ENCODE measurements around the gene NR2E1.

The NR2E1 gene

DNA sequence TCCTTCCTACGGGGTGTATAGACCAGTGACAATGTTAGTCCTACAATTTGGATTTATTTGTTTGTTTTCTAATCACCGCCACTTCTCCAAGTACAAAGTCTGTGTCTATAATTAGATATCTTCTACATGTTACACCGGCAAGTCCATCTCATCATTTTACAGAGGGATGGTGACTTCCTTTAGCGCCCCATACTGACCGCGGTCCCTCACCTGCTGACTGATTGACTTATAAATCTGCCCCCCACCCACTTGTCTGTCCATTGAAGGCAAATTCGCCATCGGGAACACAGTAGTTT lies 8.9 kb upstream of the NR2E1 start:
- no peak for DNase-seq

DNA sequence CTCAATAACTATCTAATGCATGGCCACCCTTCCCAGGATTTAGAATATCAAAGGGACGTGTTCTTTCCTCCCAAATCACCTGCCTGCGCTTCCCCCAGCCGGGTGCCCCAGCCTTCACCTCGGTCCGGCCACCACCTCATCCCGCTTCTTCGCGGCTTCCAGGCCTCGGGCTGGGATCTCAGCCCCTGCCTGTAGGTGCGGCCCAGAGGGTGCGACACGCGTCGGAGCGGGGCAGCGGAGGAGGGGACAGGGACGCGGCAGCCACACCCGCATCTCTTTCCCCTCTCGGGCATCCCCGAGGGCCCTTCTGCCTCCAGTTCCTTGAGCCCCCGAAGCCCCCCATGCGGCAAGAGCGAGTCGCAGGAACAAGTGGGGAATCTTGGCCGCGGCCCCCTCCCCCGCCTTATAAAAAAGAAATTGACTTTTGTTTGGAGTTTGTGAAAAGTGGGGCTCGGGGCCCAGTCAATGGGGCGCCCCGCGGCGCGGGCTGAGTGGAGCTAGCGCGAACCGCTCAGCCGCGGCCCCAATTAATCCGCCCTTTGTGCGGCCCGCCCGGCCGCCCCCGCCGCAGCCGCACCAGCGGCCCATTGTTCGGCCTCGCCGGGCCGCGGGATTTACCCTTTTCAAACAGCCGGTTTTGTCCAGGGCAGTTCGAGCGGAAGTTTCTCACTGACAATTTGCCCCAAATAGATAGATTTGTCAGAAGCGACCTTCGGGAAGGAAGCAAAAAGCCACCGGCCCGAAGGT lies 8.4 kb upstream of the NR2E1 start:
- no peak for DNase-seq

DNA sequence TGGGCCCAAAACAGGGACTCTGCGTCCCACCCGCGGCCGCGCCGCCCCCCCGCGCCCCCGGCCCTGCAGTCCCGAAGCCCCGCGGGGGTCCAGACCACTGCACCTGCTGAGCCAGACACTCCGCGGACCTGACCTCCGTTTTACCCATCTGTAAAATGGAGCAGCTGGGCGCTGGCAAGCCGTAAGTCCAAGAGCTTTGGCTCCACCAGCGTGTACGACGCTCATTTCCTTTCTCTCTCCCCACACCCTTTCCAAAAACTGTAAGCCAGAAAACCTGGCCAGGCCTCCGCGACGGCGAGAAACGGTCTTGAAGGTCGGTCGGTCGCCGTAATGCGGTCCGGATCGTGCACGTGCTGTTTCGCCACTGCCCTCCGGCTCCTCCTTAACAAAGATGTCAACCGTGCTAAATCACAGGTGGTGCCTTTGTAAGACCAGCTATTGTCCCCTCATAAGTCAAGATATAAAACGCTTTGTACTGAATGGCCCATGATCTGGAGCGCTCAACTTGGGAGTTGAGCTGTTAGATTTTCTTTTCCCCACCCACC lies 7.8 kb upstream of the NR2E1 start:
- DNase-seq, result no peak

DNA sequence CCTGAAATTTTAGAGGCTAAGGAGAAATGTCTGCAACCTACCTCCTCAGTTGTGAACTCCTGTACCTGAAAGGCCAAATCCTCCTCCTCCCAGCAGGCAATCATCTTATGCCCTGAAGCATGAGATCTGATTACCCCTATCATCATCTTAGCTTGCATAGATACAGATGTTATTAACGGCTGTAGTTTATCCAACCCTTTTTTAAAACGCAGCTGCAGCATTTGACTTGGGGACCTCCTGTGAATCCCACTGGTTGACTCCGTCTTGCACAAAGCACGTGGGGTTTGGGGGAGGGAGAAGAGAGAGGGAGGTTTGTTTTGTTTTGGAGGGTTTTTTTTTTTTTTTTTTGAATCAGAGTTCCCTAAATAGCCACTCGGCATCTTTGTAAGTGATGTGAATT lies 5.8 kb upstream of the NR2E1 start:
- DNase-seq, result no peak

DNA sequence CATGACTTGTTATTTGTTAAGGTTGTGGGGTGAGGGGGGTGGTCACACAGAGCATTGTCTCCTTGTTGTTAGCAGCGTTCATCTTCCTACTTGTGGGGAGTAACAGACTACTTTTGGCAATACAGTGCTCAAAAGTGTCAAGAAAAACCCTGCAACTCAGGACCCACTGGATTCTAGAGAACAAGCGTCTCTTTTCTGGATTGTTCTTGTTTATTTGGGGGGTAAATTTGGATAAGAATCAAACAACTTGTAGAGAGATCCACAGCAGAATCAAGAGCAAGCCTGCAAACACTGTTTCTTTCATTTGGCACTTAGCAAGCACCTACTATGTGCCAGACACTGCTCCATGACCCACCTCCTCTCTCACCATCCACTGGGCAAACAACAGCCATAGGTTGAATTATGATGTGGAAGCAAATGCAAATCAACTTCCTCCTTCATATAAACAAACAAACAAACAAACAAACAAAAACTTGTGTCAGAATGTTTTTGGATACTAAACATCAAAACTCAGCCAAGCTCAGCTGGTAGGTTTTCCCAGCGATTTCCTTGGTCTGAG lies 4.0 kb upstream of the NR2E1 start:
- DNase-seq, result no peak

DNA sequence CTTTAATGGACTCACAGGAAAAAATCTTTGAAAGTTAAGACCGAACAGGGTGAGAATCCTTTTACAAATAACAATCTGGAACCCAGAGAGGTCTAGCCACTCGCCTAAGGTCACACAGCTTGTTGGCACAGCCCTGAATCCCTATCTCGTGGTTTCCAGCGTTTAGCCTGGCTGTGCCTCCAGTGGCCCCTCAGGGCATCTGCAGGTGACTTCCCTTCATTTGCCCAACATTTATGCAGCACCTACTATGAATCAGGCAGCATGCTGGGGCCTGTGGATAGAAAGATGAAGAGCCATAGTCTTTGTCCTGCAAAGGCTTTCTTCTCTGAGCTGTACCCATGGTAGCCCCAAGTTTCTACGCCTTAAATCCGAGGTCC lies 2.6 kb upstream of the NR2E1 start:
- DNase-seq, result no peak

DNA sequence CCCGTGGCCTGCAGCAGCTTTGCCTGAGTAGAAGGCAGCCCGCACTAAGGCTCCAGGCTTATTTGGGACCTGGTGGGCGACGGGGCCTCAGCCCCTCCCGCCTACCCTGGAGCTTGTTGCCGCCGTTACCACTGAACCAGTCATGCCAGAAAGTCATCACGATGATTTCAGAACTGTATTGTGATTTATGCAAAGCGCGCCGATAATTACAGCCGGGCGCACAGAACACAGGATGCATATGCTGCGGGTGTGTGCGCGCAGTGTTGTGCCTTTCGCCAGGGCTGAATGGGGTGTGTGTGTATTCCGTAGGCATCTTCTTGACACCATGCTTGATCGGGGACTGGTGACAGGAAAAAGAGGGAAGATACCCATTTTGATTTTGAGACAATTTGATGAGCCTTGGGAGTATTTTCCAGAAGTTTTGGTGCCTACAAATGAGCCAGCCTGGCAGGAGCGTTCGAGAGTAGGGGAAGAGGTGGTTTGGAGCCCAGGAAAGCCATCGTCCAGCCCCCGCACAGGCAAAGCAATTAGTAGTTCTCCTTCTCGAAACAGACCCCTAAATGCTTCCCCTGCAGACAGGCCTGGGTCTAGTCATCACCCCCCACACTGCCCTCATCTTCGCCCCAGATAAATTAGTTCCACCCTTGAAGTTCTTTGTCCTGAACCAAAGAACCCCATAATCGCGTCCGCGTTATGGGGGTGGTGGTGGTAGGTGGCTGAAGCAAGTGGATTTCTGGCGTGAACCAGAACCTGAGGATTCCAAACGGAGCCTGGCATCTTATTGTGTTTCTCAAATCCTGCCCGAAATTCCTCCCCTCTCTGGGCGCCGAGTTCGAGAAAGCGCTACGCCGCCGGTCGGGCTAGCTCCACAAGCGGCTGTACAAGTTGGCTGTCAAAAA lies 1.9 kb upstream of the NR2E1 start:
- DNase-seq, result peak; percentile 40

DNA sequence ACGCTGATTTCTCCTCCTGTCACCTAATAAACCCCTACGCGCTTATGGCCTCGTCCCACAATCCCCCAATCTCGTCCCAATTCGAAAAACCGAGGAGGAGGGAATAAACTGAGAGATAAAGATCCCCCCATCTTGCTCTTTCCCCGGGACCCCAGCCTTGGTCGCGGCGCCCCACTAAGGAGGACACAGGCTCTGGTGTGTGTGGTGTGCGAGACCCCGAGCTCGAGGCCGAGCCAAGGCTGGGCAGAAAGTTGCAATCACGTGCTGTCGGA lies 1.3 kb upstream of the NR2E1 start:
- no peak for DNase-seq

DNA sequence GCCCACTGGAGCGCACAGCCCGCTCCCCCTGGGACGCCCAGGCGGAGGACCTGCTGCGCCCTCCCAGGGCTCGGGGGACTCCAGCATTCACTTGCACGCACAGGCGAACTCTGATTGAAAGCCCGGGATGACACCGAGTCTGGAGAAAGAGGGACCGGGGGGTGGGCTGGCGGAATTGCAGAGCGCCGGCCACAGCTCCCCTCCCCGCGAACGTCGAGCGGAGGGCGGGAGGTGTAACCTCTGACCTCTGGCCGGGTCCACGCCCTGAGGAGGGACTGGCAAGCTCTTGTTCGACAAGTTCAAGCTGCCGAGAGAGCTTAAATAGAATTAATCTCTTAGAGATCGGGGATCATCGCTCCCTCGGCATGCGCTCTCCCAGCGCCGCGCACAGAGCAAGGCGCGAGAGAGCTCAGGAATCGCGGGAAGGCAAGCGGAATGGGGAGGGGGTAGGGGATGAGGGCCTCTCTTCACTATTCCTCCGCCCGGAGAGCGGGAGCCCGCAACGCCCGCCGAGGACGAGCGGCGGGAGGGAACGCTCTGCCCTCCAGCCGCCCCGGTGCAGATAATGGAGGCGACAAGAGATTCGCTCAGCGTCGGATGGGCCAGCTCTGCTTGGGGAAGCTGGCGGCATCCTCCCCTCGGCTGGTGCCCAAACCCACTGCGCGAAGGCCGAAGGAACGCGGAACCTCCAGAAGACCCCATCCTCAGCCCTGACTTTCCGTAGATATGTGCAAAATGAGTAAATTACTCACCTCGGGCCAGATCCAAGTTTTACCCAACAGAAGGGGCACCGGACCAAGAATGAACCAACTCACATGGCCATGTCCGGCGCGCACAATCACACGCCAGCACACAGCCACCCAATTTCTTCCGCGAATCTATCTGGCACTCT lies 761 bp upstream of the NR2E1 start:
- DNase-seq, result no peak

DNA sequence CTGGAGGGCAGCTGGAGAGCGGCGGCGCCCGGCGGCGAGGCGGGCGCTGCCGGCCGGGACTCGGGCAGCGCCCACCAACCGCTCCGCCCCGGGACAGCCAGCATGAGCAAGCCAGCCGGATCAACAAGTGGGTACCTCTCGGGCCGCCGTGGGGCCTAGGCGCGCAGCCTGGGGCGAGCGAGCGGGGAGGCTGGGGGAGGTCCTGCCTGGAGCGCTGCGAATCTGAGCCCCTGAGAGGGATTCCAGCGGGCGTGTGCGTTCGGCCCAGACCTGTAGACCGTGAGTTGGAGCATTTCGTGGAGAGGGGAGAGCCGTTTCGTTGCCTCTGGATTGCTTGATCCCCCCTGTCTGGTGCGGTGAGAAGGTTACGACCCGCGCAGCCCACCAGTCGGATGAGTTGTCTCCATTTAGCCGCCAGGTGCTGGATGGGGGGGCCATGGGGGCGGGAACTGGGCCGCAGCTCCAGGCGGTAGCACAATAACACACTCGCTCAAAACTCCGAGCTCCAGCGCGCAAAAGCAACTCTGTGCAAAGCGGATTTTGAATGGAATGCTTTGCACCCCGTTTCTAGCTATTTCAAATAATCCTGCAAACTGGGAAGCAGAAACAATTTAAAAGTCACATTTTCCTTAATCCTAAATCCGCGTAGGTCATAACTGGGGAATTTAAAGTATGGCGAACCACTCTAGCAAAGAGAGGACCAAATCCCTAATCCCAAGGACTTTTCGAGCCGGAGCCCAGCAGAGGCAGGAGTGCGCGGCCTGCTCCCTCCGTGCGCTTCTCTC lies 1.0 kb downstream of the NR2E1 start:
- DNase-seq, result no peak

DNA sequence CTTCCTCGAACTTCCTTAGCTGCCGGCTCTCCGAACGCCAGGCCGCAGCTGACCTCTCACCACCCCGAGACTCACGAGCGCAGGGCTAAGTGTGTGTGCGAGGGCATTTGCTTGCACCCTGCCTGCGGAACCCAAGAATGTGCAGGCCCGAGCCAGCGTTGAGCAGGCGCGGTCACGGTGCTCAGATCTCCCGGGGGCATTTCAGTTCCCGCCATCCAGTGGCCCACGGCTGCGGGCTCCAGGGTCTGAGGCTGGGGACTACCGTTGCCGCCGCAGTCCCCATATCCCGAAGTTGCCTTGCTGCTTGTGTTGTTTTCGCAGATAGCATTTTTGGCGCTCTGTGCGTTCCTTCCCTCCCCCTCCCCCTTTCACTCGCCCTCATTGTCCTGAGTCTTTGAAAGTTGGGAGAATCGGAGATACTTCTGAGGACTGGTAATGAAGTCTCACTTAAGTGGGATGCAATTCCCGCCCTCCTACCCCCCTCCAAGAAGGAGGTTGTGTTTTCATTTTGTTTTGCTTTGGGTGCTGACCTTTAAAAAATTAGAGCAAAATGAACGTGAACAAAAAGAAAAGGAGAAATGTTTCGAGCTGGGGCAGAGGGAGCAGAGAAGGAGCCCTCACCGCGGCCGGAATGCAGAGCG lies 1.7 kb downstream of the NR2E1 start:
- no peak for DNase-seq

DNA sequence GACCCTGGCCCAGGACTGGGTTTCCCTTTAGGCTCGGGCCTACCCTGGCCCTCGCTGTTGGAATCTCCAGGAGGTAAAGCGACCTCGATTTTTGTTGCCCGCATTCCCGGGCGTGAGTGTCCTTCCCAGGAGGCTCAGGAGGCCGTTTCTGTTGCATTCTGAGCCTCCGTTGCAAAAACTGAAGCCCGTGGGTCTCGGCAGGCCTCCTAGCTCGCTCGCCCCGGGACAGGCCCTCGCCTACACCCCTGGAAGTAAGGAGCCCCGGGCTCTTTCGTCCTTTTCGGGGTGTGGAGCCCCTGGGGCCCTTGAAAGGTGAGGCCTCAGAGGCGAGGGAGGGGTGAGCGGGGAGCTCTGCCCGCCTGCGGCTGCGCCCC lies 2.3 kb downstream of the NR2E1 start:
- no peak for DNase-seq

DNA sequence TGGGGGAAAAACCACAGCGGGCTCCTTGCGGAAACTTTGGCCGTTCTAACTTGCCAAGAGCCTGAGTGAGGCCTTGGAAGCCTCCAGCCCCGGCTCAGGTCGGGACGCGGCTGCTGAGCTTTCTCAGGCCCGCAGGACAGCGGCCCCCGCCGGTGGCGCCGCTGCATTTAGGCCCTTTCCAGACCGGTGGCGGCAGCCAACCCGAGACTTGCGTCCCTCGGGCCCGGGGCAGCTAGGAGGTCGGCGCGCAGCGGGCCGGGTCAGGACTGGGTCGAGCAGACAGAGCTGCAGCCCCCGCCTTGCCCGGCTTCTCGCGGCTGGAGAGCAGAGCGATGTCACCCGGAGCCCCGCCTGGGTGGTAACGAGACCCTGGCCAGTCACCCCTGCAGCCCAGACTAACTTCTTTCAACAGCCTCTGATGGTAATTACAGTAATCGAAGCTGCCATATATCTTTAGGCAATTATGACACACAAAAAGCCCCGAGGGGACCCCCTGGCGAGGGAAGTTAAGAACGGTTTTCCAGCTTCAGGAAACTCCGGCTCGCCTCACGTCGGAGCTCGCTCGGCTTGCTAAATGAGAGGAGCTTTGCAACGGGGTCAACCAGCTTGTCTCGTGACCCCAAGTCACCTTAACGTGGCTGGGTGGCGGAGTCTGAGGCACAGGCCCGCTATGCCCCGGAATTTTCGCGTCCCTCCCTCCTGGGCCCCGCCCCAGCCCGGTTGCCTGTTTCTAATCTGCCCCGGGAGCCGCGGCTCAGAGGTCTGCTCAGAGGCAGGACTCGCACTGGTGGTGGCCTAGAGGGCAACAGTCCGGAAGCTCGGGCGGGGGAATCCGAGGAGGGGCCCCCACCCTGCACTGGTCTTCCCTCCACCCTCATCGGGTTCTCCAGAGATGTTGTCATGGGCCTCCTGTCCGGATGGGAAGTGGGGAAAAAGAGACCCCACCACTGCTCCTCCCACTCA lies 3.0 kb downstream of the NR2E1 start:
- DNase-seq, result no peak

DNA sequence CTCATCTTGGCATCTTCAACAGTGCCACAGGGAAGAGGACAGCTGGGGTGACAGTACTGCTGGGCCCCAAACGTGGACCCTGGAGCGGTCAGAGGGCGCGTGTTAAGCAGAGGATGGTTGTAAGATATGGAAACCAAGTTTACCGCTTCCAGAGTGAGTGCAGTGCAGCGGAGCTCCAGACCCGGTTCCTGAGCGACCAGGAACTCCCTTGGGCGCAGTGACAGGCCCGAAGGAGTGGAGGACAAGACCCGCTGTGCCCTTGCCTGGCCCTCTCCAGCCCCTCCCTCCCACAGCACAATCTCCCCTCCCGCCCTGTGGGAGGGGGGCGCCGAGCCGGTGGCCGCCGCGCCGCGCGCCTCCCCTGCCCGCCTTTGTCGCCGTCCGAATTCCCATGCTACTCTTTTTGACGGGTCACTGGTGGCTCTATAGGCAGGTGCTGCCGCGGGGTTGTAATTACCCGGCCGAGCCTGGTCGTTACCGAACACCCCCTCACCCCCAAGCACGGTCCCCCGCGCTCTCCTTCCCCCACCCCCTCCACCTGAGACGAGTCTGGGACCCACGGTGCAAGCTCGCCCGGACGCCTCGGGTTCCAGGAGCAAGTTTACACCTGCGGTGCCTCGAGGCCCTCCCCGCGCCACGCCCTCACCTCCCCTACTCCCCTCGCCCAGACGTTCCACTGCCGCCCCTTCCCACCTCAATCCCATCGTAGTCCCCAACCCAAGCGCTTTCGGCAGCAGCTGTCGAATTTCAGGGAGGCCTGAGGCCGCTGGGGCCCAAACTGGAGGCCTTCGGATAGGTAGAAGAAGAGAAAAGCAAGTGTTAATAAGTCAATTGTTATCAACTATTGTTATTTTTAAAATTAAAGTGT lies 3.9 kb downstream of the NR2E1 start:
- DNase-seq, result no peak

DNA sequence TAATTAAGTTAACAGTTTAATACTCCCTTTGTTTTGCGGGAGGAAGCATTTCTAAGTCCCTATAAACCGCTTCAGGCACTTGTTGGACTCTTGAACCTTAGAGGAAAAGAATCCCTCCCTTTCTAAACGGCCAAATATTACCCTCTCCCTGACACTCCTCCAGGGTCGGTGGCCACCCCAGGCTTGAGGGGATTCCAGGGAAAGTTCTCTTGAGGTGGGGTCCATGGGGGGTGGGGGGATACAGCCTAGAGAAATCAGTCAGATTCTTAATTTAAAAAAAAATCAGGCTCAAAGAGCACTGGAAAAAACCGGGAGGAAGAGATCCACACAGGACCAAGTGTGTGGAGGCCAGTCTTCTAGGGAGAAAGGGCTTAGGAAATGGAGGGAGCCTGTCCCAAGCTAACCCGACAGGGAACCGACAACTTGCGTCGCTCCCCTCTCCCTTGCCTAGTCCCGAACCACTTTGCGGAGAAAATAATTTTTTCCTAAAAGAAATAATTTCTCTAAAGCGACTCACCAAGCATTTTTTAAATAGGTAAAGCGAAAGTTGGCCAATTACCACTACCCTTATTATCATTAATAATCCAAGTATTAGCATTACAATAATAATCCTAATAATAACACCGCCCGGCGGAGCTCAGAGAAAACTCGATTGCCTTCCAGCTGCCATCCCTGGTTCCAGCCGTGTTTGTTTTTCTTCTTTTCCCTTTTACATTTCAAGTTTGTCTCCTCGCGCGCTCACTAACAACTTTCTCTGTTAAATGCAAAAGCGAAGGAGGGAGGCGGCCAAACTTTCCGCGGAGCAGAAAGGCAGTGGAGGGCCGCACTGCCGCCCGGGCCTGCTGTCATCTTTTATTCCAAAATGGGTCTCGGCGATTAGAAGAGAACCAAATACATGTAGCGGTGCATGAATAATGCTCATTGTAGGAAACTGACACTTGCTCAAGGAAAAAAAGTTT lies 4.8 kb downstream of the NR2E1 start:
- DNase-seq, result no peak

DNA sequence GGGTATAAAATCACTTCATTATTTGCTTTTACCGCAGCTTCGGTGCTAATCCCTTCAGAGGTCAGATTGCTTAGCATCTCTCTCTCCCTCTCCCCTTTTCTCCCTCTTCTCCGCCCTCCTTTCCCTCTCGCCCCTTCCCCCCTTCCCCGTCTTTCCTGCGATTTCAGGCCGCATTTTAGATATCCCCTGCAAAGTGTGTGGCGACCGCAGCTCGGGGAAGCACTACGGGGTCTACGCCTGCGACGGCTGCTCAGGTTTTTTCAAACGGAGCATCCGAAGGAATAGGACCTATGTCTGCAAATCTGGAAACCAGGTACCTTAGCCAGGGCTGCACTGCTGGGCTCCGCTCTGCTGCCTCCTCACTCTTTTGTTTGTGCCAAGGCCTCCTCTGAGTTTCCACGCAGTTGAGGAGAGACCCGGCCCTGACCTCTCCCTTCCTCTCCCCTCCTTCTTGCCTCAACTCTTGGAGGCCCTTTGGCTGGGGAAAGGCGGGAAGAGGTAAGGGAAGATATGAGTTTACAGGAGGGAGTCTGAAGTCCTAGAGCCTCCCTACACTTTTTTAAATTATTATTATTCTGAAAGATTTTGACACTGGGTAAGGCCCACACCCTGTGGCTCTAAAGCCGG lies 5.6 kb downstream of the NR2E1 start:
- DNase-seq, result no peak

DNA sequence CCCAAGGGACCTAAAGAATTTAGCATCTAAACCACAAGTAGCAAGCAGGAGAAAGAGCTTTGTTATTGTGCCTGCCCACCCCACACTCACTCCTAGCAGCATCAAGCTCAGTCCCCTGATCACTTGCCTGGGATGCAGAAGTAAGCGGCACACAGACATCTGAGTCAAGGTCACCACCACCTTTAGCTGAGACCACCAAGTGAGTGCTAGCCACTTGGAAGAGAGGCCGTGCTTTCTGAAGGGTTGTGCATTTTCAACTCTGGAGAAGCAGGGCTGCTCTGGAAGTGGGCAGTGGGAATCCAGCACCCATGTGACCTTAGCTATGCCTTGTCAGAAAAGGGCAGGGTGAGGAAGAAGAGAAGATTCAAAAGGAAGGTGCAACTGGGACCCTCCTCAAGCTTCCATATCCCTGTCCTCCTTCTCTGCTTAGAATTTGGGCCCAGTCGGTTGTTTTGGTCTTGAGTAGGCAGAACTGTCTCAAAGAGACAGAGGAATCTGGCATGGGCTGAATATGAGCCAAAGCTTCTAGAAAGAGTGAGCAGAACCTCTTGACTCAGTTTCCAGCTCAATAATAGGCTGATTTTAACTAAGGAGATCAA lies 6.2 kb downstream of the NR2E1 start:
- no peak for DNase-seq

All from NCI-H526 treated with DMSO at 0.1 percent for 48 hours (cell line).